SH-SY5Y (cell line): ENCODE data around the gene FREM1.

Experiments used
- GATA2 ChIP-seq: IDR thresholded peaks from 2 replicates; pipeline ENCODE4 v1.6.1; 2011; ENCODE audit warnings: mild to moderate bottlenecking, low read depth, low read length
- GATA3 ChIP-seq: IDR thresholded peaks from 2 replicates; pipeline ENCODE4 v1.6.1; 2011; ENCODE audit warnings: low read depth, mild to moderate bottlenecking, low read length, moderate library complexity

DNA sequence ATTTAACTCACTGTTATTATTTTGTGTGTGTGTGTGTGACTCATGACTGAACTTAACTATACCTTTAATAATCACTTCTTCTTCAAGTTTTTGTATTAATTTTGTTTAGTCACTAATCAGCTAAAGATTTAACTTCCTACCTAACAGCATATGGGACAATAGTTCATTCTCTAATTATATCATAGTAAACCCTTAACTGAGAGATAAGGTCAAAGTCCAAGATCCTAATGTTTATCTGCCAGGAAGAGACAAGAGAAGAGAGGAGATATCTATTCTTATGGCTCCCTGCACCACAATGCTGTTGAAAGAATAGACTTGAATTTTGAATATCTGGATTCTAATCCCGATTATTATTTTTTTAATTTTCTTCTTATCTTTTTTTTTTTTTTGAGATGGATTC is 28.1 kb downstream of the FREM1 start:
- TF ChIP-seq GATA2: no peak
- TF ChIP-seq GATA3: no peak
